T-helper 22 cell (primary cell): ENCODE results near the gene WDR33.

ENCODE experiments used
- DNase-seq: peaks from one replicate; pipeline ENCODE4 v3.0.0-alpha.2; 2020; ENCODE audit warnings: low read depth

WDR33 gene

GRCh38 chr2:127655209-127656073 is 155.5 kb downstream of the WDR33 start:
- DNase-seq: no peak

GRCh38 chr2:127654838-127655175 is 156.2 kb downstream of the WDR33 start:
- no peak for DNase-seq

- DNase-seq: no peak
Observed at GRCh38 chr2:127654084-127654837, 156.7 kb downstream of the WDR33 start.

GRCh38 chr2:127653421-127654083 is 157.4 kb downstream of the WDR33 start:
- no peak for DNase-seq

GRCh38 chr2:127652786-127653357 is 158.1 kb downstream of the WDR33 start:
- no peak for DNase-seq

GRCh38 chr2:127651971-127652550 is 158.9 kb downstream of the WDR33 start:
- DNase-seq: no peak

- DNase-seq: no peak
Observed at GRCh38 chr2:127651381-127651809, 159.6 kb downstream of the WDR33 start.
